PFSK-1 (cell line): ENCODE data around the gene LRFN2.

ENCODE experiments used
- FOXP2 ChIP-seq: optimal IDR thresholded peaks from 2 replicates; pipeline ENCODE3; 2011; ENCODE audit warnings: borderline replicate concordance, control low read depth, inconsistent platforms; ENCODE audit not compliant: insufficient read depth; ENCODE audit errors: extremely low read length, extremely low read depth
- POLR2AphosphoS5 ChIP-seq: IDR thresholded peaks from 2 replicates; pipeline ENCODE4 v1.6.1; 2012; ENCODE audit warnings: low read depth, mild to moderate bottlenecking, control low read depth, low read length, moderate library complexity
- SIN3A ChIP-seq: IDR thresholded peaks from 2 replicates; pipeline ENCODE4 v1.6.1; 2012; ENCODE audit warnings: mild to moderate bottlenecking, low read length, moderate library complexity, borderline replicate concordance; ENCODE audit not compliant: insufficient read depth
- TAF1 ChIP-seq: IDR thresholded peaks from 2 replicates; pipeline ENCODE4 v1.6.1; 2012; ENCODE audit warnings: low read length, control low read depth, borderline replicate concordance; ENCODE audit not compliant: insufficient read depth
- TF ChIP-seq, protein P1 (sequence below), 2 experiments: IDR thresholded peaks; 2 replicates each; pipeline versions ENCODE4 v1.6.1 to v1.8.0; 2011 to 2012; ENCODE audit warnings: low read depth in 2 of 2, low read length in 2 of 2, control low read depth in 1 of 2, inconsistent platforms in 1 of 2, mild to moderate bottlenecking in 1 of 2, moderate library complexity in 1 of 2; ENCODE audit not compliant: insufficient read depth in 1 of 2

The LRFN2 gene

GRCh38 chr6:40568062-40568708, 19.0 kb downstream of the LRFN2 start:
- TF ChIP-seq SIN3A (no peak), POLR2AphosphoS5 (no peak), FOXP2 (no peak), TAF1 (no peak)
- TF ChIP-seq, protein P1, sequence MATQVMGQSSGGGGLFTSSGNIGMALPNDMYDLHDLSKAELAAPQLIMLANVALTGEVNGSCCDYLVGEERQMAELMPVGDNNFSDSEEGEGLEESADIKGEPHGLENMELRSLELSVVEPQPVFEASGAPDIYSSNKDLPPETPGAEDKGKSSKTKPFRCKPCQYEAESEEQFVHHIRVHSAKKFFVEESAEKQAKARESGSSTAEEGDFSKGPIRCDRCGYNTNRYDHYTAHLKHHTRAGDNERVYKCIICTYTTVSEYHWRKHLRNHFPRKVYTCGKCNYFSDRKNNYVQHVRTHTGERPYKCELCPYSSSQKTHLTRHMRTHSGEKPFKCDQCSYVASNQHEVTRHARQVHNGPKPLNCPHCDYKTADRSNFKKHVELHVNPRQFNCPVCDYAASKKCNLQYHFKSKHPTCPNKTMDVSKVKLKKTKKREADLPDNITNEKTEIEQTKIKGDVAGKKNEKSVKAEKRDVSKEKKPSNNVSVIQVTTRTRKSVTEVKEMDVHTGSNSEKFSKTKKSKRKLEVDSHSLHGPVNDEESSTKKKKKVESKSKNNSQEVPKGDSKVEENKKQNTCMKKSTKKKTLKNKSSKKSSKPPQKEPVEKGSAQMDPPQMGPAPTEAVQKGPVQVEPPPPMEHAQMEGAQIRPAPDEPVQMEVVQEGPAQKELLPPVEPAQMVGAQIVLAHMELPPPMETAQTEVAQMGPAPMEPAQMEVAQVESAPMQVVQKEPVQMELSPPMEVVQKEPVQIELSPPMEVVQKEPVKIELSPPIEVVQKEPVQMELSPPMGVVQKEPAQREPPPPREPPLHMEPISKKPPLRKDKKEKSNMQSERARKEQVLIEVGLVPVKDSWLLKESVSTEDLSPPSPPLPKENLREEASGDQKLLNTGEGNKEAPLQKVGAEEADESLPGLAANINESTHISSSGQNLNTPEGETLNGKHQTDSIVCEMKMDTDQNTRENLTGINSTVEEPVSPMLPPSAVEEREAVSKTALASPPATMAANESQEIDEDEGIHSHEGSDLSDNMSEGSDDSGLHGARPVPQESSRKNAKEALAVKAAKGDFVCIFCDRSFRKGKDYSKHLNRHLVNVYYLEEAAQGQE (IDR thresholded peaks at IDR 0.05; ENCODE audit: insufficient read depth in 1 of 2, low read depth in 2 of 2, low read length in 2 of 2) = no peak

GRCh38 chr6:40563111-40563510, 24.1 kb downstream of the LRFN2 start:
- TF ChIP-seq POLR2AphosphoS5 (no peak), TAF1 (no peak), SIN3A (no peak), FOXP2 (no peak)
- TF ChIP-seq, protein P1 (IDR thresholded peaks at IDR 0.05; ENCODE audit: insufficient read depth in 1 of 2, low read depth in 2 of 2, low read length in 2 of 2) = no peak

- TF ChIP-seq POLR2AphosphoS5 (no peak), FOXP2 (no peak), TAF1 (no peak), SIN3A (no peak)
Measured at GRCh38 chr6:40559056-40559455, 28.1 kb downstream of the LRFN2 start.

DNA sequence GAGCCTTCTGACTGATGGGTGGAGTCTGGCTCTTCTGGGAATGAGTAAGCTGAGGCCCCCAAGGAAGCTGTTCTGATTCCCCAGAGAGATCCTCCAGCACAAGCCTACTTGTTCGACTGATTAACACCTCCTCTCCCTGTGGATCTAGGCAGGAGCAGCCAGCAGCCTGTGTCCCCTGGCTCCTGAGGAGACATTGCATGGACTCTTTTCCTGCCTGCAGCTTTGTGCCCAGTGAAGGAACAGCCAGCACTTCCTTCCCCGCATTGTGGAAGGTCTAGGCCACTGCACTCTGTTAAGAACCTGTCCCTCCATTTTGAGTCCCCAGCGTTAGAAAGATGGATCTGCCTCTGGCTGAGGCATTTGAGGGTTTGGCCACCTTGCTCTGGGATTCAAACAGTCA, 29.1 kb downstream of the LRFN2 start:
- TF ChIP-seq FOXP2 (no peak), SIN3A (no peak), TAF1 (no peak), POLR2AphosphoS5 (no peak)
- TF ChIP-seq, protein P1 (IDR thresholded peaks at IDR 0.05; ENCODE audit: insufficient read depth in 1 of 2, low read depth in 2 of 2, low read length in 2 of 2) = no peak

GRCh38 chr6:40556881-40557280, 30.3 kb downstream of the LRFN2 start:
- TF ChIP-seq, protein P1 (IDR thresholded peaks at IDR 0.05; ENCODE audit: insufficient read depth in 1 of 2, low read depth in 2 of 2, low read length in 2 of 2) = no peak
- no peak for TF ChIP-seq SIN3A
- TF ChIP-seq FOXP2 = no peak
- no peak for TF ChIP-seq TAF1
- no peak for TF ChIP-seq POLR2AphosphoS5

DNA sequence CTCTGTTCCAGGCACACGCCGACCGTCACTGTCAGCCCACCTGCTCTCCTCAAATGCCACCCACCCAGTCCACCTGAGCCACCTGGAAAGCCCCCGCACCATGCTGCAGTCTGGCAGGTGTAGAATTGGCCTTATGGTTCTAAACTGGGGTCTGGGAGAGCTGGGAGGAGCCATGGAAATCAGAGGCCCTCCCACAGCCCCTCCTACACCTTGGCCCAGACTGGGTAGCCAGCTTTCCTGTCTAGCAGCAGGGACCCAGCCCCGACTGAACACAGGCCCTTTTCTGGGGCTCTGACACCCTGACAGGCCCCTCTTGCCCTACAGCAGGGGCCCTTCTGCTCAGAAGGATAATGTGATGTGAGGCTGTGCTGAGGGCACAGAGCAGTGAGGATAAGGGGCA, 31.1 kb downstream of the LRFN2 start:
- TF ChIP-seq SIN3A (no peak), FOXP2 (no peak), TAF1 (no peak), POLR2AphosphoS5 (no peak)
- TF ChIP-seq, protein P1 (IDR thresholded peaks at IDR 0.05; ENCODE audit: insufficient read depth in 1 of 2, low read depth in 2 of 2, low read length in 2 of 2) = no peak
